Amniotic epithelial cell (primary cell): ENCODE data around the gene PIGK.
A peak's percentile ranks its signal among the peaks of the same experiment; 100 is the strongest.
"Not testable (repeated sequence)": the region's sequence is repeated elsewhere in the genome, so short reads cannot be mapped to it uniquely, and the experiment has no call there.

Experiments used
- DNase-seq: peaks from one replicate; pipeline ENCODE4 v3.0.0-alpha.2; 2010; ENCODE audit warnings: low read depth

Gene PIGK

DNA sequence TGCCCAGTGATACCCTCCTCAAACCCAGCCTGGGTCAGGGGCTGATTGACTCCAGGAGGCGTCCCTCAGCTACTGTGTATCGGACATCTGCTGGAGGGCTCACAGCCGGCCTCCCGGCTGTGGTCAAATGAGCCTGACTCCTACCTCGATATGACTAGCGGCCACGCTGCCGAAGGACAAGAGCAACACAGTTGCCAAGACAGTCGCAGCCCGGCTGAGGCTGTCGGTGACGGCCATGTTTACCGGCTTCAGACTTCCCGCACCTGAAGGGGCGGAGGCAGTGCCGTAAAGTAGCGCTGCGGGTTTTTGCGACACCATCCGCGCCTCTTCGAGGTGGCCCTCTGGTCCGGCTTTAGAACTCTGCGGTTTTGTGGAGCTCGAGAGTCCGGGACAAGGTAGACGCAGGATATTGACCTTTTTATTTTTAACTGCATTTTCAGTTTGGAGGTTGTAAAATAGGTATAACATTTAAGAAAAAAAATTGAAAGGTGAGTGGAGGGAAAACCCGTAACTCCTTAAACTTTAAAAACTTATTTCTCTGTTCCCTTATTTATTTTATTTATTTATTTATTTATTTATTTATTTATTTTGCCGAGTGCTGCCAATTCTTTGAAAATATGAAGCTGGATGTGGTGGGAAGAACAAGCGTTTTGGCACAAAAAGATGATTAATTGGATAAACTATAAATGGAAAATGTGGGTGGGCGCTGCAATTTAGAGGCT, at the start of gene PIGK:
PIGK (minus strand) TSS at position 265 of the 722 bp plus-strand sequence; CDS start at position 237, 28 bp downstream.
- DNase-seq = peak; percentile 80

DNA sequence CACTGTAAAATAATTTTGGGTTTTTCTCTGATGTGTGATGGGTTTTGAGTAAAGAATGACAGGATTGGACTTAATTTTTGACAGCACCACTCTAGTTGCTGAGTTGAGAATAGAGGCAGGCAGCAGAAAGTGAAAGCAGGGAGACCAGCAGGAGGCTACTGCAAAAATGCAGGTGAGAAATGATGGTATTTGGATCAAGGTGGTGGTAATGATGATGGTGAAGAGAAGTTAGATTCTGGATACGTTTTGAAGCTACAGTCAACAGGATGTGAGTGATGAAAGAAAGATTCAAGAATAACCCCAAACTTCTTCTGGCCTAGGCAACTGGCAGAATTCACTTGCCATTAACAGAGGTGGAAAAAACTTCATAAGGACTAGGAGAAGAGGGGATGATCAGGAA, 47.8 kb upstream of the PIGK start:
- no peak for DNase-seq

DNA sequence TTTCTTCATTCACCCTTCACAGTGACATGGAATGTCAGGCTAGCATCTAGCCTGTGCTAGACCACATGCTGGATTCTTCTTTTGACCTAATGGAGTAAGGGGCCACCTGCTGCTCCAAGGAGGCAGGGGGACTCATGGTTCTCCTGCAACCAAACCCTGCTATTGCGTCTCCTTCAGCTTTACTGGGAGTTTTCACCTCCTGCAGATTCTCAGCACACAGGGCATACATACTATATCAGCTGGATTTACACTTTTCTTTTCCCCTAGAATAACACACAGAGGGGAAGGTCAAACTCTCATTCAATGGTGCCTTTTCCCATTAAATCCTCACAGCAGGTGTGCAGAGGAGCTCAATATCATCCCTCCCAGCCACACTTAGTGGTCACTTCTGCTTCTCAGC, 46.0 kb upstream of the PIGK start:
- DNase-seq = no peak

DNA sequence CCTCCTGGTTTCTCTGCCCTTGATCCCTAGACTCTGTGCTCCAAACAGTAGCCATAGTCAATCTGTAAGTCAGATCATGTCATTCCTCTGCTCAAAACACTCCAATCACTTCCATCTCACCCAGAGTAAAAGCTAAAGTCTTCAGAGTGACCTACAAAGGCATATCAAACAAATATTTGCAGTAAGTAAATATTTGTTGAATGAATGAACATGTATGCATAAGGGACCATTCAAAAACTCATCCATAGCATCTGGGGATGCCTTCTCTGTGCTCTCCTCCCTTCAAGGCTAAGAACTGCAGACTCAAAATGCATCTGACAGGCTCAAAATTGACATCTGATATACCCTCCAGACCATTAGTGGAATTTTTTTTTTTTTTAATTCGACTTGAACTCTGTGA, 44.5 kb upstream of the PIGK start:
- no peak for DNase-seq

DNA sequence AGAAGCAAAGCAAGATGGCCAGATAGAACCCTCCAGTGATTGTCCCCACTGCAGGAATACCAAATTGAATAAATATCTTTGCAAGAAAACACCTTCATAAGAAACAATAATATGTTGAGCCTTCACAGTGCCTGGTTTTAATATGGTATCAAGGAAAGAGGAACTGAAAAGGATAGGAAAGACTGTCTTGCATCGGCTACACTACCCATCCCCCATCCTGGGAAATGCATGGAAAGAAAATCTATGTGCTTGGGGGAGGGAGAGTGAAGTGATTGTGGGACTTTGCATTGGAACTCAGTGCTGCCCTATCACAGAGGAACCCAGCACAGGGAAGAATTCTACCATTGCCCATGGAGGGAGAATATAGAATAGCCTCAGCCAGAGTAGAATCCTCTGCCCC, 34.0 kb upstream of the PIGK start:
- DNase-seq = no peak

DNA sequence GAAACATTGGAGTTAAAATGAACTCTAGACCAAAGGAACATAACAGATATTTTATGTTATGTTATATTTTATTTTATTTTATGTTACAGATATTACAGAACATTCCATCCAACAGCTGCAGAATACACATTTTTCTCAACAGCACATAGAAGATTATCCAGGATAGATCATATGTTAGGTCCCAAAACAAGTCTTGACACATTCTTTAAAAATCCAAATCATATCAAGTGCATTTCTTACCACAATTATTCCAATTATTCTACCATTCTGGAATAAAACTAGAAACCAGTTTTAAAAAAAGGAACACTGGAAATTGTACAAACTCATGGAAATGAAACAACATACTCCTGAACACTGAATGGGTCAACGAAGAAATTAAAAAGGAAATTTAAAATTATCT, 30.9 kb upstream of the PIGK start:
- no peak for DNase-seq

DNA sequence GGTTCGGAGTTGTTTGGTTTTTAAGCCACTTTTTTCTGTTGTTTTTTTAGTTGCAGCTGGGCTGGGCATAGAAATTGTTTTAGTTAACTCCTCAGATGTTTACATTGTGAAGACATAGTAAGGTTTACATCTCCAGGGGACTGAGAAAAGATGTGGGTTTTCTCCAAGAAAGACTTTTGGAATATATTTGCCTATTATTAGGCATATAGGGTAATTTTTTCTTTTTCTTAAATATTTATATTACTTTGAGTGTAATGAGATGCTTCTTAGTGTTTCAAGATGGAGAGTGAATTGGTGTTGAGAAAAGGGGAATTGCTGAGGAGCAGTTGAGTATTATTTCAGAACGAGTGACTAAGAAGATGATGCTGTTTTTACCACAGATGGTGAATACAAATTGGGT, 26.6 kb upstream of the PIGK start:
- no peak for DNase-seq

DNA sequence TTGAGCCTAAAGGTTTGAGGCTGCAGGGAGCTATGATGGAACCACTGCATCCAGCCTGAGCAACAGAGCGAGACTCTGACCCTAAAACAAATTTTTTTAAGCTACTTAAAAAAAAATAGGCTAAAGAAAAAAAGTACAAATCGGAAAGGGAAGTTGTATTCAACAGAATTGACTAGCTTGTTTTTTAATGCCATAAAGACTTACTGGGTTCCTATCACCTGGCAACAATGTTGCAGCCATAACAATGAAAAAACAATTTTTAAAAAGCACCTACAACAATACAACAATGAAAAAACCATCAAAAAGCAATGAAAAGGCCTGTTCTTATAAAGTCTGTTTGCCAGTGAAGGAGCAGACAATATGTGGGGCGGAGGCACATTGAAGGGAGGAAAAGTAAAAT, 20.1 kb upstream of the PIGK start:
- DNase-seq = no peak

DNA sequence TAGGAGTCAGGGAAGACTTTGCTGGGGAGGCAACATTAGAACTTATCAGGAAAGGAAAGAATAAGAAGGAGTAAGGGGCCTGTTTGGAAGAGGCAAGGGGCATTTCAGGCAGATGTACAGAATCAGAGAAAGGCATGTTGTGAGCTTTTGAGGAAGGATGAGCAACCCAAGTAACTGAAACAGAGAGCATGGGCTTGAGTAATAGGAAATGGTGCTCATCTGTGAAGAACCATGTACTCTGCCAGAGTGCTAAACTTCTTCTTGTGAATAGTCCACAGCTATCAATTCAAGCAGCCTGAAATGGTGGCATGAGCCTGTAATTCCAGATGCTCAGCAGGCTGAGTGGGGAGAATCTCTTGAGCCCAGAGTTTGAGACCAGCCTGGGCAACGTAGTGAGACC, 19.2 kb upstream of the PIGK start:
- DNase-seq = no peak

DNA sequence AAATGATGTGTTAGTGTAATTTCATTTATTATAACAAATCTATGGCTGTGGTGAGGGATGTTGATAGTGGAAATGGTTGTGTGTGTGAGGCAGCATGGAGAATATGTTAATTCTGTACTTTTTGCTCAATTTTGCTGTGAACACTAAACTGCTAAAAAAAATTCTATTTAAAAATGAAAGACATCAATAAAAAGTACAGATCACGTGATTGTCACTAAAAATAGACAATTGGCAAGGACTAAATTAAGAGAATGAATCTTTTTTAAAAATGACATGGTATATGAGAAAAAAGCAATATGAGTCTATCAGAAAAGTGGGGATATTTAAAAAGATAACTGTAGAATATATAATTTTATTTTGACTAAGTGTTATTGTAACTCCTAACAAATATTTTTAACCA, 15.7 kb upstream of the PIGK start:
- DNase-seq = no peak

DNA sequence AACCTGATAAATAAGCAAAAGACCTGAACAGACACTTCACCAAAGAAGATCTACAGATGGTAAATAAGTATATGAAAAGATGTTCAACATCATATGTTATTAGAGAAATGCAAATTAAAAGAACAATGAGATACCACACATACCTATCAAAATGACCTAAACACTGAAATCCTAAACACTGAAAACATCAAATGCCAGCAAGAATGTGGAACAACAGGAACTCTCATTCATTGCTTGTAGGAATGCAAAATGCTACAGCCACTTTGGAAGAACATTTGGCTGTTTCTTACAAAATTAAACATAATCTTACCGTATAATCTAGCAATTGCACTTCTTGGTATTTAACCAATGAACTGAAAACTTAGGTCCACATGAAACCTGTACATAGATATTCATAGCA, 14.9 kb upstream of the PIGK start:
- no peak for DNase-seq

DNA sequence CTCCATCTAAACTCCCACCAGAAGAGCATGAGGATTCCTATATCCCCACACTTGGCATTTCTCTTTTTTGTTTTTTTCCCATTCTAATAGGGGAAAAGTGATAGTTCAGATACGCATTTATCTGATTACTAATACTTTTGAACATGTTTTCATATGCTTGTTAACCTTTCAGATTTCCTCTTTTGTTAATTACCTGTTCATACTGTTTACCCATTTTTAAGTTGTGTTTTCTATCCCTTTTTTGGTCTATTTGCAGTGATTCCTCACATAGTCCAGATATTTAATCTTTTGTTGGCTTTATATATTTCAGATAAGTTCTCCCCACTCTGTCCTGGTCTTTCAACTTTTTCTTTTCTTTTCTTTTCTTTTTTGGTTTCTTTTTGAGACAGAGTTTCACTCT, 13.6 kb upstream of the PIGK start:
- no peak for DNase-seq

DNA sequence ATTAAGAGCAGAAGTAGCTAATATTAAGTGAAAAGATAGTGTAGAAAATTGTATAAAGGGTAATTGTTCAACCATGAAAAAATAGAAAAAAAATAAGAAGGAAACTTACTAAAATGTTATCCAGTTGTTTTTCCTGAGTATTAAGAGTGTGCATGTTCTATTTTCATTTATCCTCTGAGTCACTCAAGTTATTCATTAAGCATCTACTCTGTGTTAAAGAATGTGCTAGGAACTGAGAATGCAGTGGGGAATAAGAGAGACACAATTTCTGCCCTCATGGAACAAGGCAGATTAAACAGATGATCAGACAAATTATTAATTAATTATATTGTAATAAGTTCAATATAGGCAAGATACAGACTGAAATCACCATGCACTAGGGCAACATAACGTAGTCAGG, 10.8 kb upstream of the PIGK start:
- no peak for DNase-seq

DNA sequence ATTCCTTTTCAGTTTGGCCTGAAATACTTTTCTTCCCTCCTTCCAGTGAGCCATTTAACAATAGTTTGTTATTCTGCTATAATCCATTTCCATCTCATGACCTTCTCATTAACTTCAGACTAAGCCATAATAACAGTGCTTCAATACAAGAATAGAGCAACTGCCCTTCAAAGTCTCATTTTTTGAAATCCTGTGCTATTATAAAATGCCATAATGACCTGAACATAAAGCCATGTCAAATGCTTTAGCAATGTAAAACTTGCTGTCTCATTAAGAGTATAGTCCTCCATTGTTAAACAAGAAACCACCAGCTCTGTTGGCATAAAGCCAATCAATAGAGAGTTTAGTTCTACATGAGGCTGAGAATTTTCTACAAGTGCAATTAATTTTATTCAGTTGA, 9.6 kb upstream of the PIGK start:
- no peak for DNase-seq

DNA sequence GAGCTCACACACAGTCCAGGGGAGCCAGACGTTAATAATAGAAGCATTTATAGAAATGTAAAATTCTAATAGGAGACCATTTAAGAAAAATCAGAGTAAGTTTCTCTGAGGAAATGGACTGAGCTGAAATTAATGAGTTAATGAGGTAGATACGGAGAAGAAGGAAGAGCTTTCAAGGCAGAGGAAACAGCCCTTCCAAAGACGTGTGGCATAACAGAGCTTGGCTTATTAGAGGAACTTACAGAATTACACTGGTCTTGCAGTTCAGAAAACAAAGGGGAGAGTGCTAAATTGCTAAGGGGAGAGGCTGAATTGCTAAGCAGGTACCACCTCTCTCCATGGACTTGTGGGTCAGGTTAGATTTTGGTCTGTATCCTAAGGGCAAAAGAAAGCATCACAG, 8.2 kb upstream of the PIGK start:
- no peak for DNase-seq

DNA sequence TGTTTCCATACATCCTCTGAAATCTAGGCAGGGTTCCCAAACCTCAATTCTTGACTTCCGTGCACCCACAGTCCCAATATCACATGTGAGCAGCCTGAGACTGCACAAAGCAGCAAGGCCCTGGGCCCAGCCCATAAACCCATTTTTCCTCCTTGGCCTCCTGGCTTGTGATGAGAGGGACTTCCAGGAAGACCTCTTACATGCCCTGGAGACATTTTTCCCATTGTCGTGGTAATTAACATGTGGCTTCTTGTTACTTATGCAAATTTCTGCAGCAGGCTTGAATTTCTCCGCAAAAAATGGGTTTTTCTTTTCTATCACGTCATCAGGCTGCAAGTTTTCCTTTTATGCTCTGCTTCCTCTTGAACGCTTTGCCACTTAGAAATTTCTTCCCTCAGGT, 3.3 kb upstream of the PIGK start:
- DNase-seq = no peak

DNA sequence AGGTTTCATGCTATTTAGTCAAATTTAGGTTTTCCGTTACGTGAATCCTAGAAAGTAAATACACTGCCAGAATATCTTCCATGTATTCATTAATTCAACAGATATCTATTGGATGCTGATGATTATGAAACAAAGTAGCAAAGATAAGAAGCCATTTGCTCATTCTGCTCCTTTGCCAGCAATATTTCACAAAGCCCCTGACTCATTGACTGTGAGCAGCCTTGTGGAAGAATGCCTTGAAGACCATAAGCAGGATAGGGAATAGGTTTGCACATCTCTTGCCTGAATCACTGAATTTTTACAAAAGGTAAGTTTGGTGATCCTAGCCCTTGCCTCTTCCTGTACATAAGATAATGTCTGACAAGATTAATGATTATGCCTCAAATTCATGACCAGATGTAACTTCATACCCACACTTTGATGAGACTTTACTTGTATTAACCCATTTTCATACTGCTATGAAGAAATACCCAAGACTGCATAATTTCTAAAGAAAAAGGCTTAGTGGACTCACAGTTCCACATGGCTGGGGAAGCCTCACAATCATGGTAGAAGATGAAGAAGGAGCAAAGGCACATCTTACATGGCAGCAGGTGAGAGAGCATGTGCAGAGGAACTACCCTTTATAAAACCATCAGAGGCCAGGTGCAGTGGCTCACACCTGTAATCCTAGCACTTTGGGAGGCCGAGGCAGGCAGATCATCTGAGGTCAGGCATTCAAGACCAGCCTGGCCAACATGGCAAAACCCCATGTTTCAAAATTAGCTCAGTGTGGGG, 1.6 kb upstream of the PIGK start:
- peak; percentile 93 for DNase-seq

DNA sequence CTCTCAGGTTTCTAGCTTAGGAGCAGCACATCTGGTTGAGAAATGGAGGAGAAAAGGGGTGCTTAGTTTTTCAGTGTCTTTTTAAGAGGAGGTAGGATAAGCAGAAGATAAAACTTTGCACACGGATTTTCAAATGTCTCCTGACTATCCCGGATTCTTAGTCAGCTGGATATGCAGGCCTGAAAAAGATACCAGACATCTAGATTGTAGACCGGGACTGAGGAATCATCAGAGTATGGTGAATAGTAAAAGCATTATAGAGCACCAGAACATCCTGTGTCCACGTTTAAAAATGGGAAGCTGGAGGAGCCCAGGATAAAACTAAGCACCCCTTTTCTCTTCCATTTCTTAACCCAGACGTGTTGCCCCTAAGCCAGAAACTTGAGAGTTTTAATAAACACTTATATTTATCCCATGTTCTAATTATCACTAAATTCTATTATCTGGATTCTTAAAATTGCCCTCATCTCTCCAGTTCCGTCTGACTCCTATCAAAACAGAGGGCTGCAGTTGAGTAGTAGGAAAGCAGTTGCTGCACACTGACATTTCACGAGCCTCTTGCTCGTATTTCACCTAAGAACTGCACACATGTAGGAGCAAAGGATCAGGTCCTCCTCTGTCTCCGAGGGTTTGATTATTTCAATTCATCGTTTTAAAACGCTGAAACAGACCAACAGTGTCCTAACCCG, 609 bp downstream of the PIGK start:
- peak; percentile 22 for DNase-seq

DNA sequence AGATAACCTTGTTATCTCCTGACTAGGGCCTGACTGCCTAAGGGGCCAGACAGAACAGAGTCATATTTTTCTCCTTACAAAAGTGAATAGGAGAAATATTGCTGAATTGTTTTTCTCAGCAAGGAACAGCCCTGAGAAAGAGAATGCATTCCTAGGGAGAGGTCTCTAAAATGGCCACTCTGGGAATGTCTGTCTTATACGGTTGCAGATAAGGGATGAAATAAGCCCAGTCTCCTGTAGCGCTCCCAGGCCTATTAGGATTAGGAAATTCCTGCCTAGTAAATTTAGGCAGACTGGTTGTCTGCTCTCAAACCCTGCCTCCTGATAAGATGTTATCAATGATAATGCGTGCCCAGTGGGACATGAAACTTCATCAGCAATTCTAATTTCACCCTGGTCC, 15.2 kb downstream of the PIGK start:
- not testable (repeated sequence) for DNase-seq

DNA sequence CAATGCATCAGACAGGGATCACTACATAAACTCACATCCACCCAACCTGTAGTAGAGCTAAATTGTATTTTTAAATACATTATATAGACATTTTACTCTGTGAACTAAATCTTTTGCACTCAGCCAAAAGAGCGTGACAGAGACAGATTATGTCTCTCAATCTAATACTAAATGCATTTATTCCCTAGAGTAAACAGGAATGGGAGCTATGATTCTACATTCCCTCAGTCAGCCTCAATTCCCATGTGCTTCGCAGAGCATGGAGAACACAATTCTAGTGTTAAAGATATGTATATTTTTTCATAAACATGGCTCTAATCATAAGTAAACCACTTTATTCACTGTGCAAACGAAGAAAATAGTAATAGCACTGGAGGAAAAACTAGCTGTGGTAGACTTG, 16.5 kb downstream of the PIGK start:
- no peak for DNase-seq

DNA sequence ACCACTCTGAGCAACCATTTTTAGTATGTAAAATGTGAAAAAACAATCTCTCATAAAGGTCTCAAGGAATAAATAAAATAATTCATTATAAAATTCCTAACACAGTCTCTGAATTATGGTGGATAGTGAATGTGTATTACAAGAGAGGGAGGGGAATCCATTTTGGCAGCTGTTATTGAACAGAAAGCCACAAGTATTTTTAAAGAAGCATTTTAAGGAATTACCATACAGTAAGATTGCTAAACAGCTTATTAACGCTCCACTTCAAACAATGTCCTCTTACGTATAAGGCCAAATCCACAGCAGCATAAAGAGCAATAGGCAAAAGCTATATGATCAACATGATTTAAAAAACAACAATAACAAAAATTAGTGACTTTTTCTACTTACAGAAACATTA, 18.4 kb downstream of the PIGK start:
- DNase-seq = no peak

DNA sequence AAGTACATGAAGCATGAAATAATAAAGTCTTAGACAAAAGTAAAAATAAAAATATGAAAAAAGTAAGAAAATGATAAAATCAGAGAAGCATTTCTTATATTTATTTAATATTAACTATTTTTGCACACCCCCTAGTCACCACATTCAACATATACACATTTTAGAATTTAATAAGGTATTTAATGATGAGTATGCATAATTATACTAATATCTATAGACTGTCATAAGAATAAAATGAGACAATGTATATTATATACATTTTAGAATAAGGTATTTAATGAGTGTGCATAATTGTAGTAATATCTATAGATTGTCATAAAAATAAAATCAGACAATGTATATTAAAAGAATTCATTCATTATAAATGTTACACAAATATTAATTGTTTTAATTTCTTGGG, 18.9 kb downstream of the PIGK start:
- no peak for DNase-seq

DNA sequence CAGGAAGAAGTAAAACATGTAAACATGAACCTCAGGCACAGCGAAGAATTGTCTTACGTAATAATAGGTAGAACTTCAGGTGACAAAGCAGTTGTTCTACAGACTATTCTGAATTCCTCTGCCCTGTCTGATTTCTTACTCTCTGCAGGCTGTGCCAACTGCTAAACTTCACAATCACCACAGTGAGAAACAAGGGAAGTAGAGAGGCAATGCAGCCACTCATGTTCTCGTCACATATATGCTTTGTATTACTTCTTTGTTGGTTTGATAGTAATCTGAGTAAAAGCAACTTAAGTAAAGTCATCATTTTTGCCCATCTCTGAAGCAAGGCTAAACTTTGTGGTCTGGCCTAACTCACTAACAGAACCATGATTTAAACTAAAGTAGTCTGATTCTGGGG, 21.9 kb downstream of the PIGK start:
- no peak for DNase-seq
